GM12891 (cell line): ENCODE measurements around the gene OR51B2.

ENCODE experiments used
- DNase-seq: peaks from one replicate; pipeline ENCODE4 v3.0.0; 2011; ENCODE audit warnings: low spot score; ENCODE audit not compliant: insufficient read length
- FAIRE-seq: peaks from 2 replicates; lab custom pipeline; 2011; peaks lifted over from hg19 to GRCh38; lab: Jason Lieb, UNC
- PAX5 ChIP-seq: IDR thresholded peaks from 2 replicates; pipeline ENCODE4 v1.6.1; 2011; ENCODE audit warnings: low read length, moderate library complexity, mild to moderate bottlenecking; ENCODE audit not compliant: insufficient read depth, severe bottlenecking
- POLR2A ChIP-seq: IDR thresholded peaks from 2 replicates; pipeline ENCODE4 v1.6.1; 2011; ENCODE audit warnings: low read depth, low read length, control low read depth
- POLR2AphosphoS5 ChIP-seq: IDR thresholded peaks from 2 replicates; pipeline ENCODE4 v1.6.1; 2011; ENCODE audit warnings: low read depth, low read length, control low read depth
- POU2F2 ChIP-seq: IDR thresholded peaks from 2 replicates; pipeline ENCODE4 v1.6.1; 2011; ENCODE audit warnings: low read depth, mild to moderate bottlenecking, control low read depth, low read length, moderate library complexity
- SPI1 ChIP-seq: IDR thresholded peaks from 2 replicates; pipeline ENCODE4 v1.6.1; 2011; ENCODE audit warnings: low read depth, low read length, control low read depth
- TAF1 ChIP-seq: IDR thresholded peaks from 2 replicates; pipeline ENCODE4 v1.6.1; 2011; ENCODE audit warnings: low read depth, low read length, control low read depth

OR51B2 gene

GRCh38 chr11:5291207-5291838 is 32.8 kb downstream of the OR51B2 start:
- DNase-seq, result peak; percentile 8
- no peak for FAIRE-seq
- TF ChIP-seq PAX5 (no peak), POLR2A (no peak), SPI1 (peak; percentile 39)

DNA sequence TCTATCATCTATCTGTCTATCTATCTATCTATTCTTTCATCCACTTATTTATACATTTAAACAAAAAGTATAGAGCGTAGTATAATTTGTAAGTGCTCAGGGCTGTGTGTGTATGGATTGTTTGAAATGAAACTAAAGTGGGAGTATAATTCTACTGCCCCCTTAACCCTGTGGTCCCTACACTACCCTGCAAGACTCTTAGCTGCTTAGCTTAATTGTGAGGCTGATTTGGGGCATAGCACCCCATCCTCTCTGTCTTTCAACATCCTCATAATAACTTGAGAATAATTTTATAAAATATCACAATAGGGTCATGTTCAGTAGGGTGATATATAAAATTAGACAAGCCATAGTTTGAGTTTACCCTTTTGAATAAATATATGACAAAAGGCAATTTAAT is 34.0 kb downstream of the OR51B2 start:
- TF ChIP-seq POLR2AphosphoS5 (no peak), POLR2A (no peak), TAF1 (no peak), PAX5 (no peak), POU2F2 (no peak), SPI1 (no peak)
- FAIRE-seq (no peak), DNase-seq (no peak)

GRCh38 chr11:5289696-5290095 is 34.4 kb downstream of the OR51B2 start:
- no peak for DNase-seq
- TF ChIP-seq SPI1 (no peak), POU2F2 (no peak), TAF1 (no peak), POLR2AphosphoS5 (no peak), PAX5 (no peak), POLR2A (no peak)
- FAIRE-seq, result no peak

DNA sequence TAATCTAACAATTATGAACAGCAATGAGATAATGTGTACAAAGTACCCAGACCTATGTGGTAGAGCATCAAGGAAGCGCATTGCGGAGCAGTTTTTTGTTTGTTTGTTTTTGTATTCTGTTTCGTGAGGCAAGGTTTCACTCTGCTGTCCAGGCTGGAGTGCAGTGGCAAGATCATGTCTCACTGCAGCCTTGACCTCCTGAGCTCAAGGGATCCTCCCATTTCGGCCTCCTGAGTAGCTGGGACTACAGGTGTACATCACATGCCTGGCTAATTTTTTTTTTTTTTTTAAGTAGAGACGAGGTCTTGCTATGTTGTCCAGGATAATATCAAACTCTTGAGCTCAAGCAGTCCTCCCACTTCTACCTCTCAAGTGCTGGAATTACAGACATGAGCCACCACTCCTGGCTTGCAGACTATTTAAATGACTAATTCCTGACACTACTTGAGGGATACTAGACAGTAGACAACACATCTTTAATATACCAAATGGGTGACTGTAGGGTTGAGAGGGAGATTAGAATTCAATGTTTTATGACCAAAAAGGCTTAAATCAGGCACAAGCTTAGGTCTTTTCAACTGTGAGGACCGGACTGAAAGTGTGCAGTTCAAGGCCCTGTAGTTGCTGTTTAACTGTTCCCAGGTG is 35.1 kb downstream of the OR51B2 start:
- no peak for TF ChIP-seq POU2F2
- TF ChIP-seq POLR2A, result no peak
- no peak for TF ChIP-seq SPI1
- no peak for TF ChIP-seq TAF1
- TF ChIP-seq PAX5, result no peak
- no peak for TF ChIP-seq POLR2AphosphoS5
- FAIRE-seq, result no peak
- no peak for DNase-seq

DNA sequence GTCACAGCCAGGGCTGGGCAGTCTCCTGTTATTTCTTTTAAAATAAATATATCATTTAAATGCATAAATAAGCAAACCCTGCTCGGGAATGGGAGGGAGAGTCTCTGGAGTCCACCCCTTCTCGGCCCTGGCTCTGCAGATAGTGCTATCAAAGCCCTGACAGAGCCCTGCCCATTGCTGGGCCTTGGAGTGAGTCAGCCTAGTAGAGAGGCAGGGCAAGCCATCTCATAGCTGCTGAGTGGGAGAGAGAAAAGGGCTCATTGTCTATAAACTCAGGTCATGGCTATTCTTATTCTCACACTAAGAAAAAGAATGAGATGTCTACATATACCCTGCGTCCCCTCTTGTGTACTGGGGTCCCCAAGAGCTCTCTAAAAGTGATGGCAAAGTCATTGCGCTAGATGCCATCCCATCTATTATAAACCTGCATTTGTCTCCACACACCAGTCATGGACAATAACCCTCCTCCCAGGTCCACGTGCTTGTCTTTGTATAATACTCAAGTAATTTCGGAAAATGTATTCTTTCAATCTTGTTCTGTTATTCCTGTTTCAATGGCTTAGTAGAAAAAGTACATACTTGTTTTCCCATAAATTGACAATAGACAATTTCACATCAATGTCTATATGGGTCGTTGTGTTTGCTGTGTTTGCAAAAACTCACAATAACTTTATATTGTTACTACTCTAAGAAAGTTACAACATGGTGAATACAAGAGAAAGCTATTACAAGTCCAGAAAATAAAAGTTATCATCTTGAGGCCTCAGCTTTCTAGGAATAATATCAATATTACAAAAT is 35.8 kb downstream of the OR51B2 start:
- no peak for DNase-seq
- no peak for FAIRE-seq
- TF ChIP-seq POLR2A (no peak), POU2F2 (no peak), TAF1 (no peak), SPI1 (no peak), PAX5 (no peak), POLR2AphosphoS5 (no peak)

GRCh38 chr11:5286901-5287300 is 37.2 kb downstream of the OR51B2 start:
- no peak for FAIRE-seq
- no peak for TF ChIP-seq POLR2AphosphoS5
- no peak for TF ChIP-seq TAF1
- no peak for TF ChIP-seq SPI1
- no peak for TF ChIP-seq POU2F2
- no peak for TF ChIP-seq POLR2A
- TF ChIP-seq PAX5, result no peak
- DNase-seq, result no peak

DNA sequence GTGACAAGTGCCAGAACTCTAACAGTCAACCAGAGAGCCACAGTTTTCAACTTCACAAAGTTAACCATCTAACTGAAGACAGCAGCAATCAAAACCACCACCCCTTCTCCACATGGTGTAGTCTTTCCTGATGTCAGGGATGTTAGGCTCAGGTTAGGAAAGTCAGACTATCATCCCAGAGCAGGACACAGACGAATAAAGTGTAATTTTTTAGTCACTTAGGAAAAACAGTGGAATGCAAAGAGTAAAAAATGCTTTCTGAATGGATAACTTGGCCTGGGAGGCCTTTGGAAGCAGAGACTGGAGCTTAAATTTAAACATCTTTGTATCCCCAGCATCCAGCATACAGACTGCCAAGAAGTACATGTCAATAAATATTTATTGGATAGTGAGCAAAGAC is 37.7 kb downstream of the OR51B2 start:
- no peak for DNase-seq
- FAIRE-seq, result no peak
- TF ChIP-seq POU2F2 (no peak), PAX5 (no peak), TAF1 (no peak), POLR2AphosphoS5 (no peak), POLR2A (no peak), SPI1 (no peak)

GRCh38 chr11:5285703-5286340 is 38.3 kb downstream of the OR51B2 start:
- FAIRE-seq (no peak), DNase-seq (no peak)
- no peak for TF ChIP-seq PAX5
- TF ChIP-seq TAF1, result no peak
- TF ChIP-seq POU2F2, result no peak
- no peak for TF ChIP-seq SPI1
- no peak for TF ChIP-seq POLR2A
- no peak for TF ChIP-seq POLR2AphosphoS5

DNA sequence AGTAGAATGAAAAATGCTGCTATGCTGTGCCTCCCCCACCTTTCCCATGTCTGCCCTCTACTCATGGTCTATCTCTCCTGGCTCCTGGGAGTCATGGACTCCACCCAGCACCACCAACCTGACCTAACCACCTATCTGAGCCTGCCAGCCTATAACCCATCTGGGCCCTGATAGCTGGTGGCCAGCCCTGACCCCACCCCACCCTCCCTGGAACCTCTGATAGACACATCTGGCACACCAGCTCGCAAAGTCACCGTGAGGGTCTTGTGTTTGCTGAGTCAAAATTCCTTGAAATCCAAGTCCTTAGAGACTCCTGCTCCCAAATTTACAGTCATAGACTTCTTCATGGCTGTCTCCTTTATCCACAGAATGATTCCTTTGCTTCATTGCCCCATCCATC is 39.5 kb downstream of the OR51B2 start:
- FAIRE-seq (no peak), DNase-seq (no peak)
- no peak for TF ChIP-seq PAX5
- TF ChIP-seq TAF1, result no peak
- no peak for TF ChIP-seq POLR2AphosphoS5
- TF ChIP-seq POU2F2, result no peak
- no peak for TF ChIP-seq POLR2A
- TF ChIP-seq SPI1, result no peak
